H1 (cell line): Measurements from ENCODE around the gene ALPL. TPM values are rescaled to one million over a fixed set of nuclear protein-coding genes. Genes with fewer than 3 reads are reported as not detected.

Experiments
- CHD2 ChIP-seq: IDR thresholded peaks from 2 replicates; pipeline ENCODE4 v1.6.1; 2012; ENCODE audit warnings: low read length, improper control_type of control experiment
- SIN3A ChIP-seq, 2 experiments: IDR thresholded peaks in 1 of 2; conservative IDR thresholded peaks in 1 of 2; 2 replicates each; pipeline ENCODE4 v1.6.1; 2011 to 2012; ENCODE audit warnings: low read length in 2 of 2, improper control_type of control experiment in 1 of 2, low read depth in 1 of 2, mild to moderate bottlenecking in 1 of 2
- USF2 ChIP-seq: IDR thresholded peaks from 2 replicates; pipeline ENCODE4 v1.6.1; 2011; ENCODE audit warnings: low read length, improper control_type of control experiment
- polyA plus RNA-seq, 7 experiments: library from polyadenylated mRNA; depleted of rRNA in 3 of 7; stranded (reverse) in 5 of 7; unstranded in 2 of 7; fragments of >200 nt in 5 of 7; fragments of 200-250 nt in 2 of 7; gene quantifications; 1 replicate in 5 of 7; 2 replicates in 1 of 7; 4 replicates in 1 of 7; pipeline versions ENCODE4 v1.2.1 to v1.2.3, GENCODE V29; 2011 to 2013; ENCODE audit warnings: missing spikeins in 2 of 7, mixed read lengths in 2 of 7
- total RNA-seq: library from RNA; stranded (reverse); fragmentation: NEBNext Ultra II Directional; extraction: Animal tissue kit (Norgen Biotek cat#: 25700); gene quantifications from 2 replicates; pipeline ENCODE4 v1.2.1, GENCODE V29; 2021

Gene ALPL
- total and polyA plus RNA-seq, 2 of the 8 experiments (the other 6 are each of a cell fraction or from before 2014, with no cell fraction given), result 175 to 362 TPM

- TF ChIP-seq SIN3A (conservative IDR thresholded peaks at IDR 0.05 in 1 of 2, IDR thresholded peaks at IDR 0.05 in 1 of 2; ENCODE audit: low read depth in 1 of 2, low read length in 2 of 2), result no peak
- TF ChIP-seq USF2, result no peak
- no peak for TF ChIP-seq CHD2
Observed at GRCh38 chr1:21567241-21568005, 58.2 kb downstream of the ALPL start (continued).
